Liver (tissue), 9 donors: ENCODE data around the gene ADGRV1. TPM values are rescaled to one million over a fixed set of nuclear protein-coding genes. Genes with fewer than 3 reads are reported as not detected.

Source experiments
- DNase-seq: peaks from one replicate; pipeline ENCODE4 v3.0.0-alpha.2; 2017; ENCODE audit warnings: low spot score
- H3K27ac ChIP-seq, 2 donors: one replicate each; pipeline ENCODE4 v1.7.0; 2013; ENCODE audit warnings: inconsistent platforms in 2 of 2, low read length in 2 of 2, control low read depth in 1 of 2, low read depth in 1 of 2, mild to moderate bottlenecking in 1 of 2
- H3K27me3 ChIP-seq, 4 donors: one replicate each; pipeline versions ENCODE4 v1.6.1 to v1.7.0; 2013; ENCODE audit warnings: low read length in 3 of 4, inconsistent platforms in 1 of 4, mild to moderate bottlenecking in 1 of 4, moderate library complexity in 1 of 4; ENCODE audit not compliant: control insufficient read depth in 4 of 4, insufficient read depth in 4 of 4
- H3K36me3 ChIP-seq, 4 donors: one replicate each; pipeline versions ENCODE4 v1.6.1 to v1.7.0; 2013; ENCODE audit warnings: low read length in 3 of 4, mild to moderate bottlenecking in 3 of 4, low read depth in 1 of 4, moderate library complexity in 1 of 4; ENCODE audit not compliant: control insufficient read depth in 4 of 4, insufficient read depth in 3 of 4
- H3K4me1 ChIP-seq, 4 donors: one replicate each; pipeline versions ENCODE4 v1.6.1 to v1.7.0; 2013; ENCODE audit warnings: low read length in 3 of 4, mild to moderate bottlenecking in 3 of 4, moderate library complexity in 1 of 4; ENCODE audit not compliant: control insufficient read depth in 4 of 4, insufficient read depth in 4 of 4
- H3K4me3 ChIP-seq, 3 donors: one replicate each; pipeline versions ENCODE4 v1.6.1 to v1.7.0; 2013; ENCODE audit warnings: low read length in 3 of 3, control low read depth in 1 of 3, low read depth in 1 of 3, mild to moderate bottlenecking in 1 of 3
- H3K9ac ChIP-seq, 2 donors: one replicate each; pipeline ENCODE4 v1.7.0; 2013; ENCODE audit warnings: low read length in 2 of 2, mild to moderate bottlenecking in 2 of 2, moderate library complexity in 2 of 2, control low read depth in 1 of 2, low read depth in 1 of 2
- H3K9me3 ChIP-seq, 4 donors: one replicate each; pipeline versions ENCODE4 v1.6.1 to v1.7.0; 2013; ENCODE audit warnings: low read length in 3 of 4; ENCODE audit not compliant: control insufficient read depth in 4 of 4
- ATF3 ChIP-seq: IDR thresholded peaks from 2 replicates; pipeline ENCODE4 v1.6.1; 2016; ENCODE audit warnings: antibody characterized with exemption
- CTCF ChIP-seq: fragments of 150-350 bp; IDR thresholded peaks from 2 replicates; pipeline ENCODE4 v1.5.1; 2017; ENCODE audit warnings: improper control_type of control experiment, low read depth, low read length; ENCODE audit not compliant: missing input control
- FOXA1 ChIP-seq: IDR thresholded peaks from 2 replicates; pipeline ENCODE4 v1.6.1; 2016; ENCODE audit warnings: antibody characterized with exemption
- FOXA2 ChIP-seq: IDR thresholded peaks from 2 replicates; pipeline ENCODE4 v1.6.1; 2016; ENCODE audit warnings: antibody characterized with exemption
- GABPA ChIP-seq, 2 donors: IDR thresholded peaks in 1 of 2; conservative IDR thresholded peaks in 1 of 2; 2 replicates each; pipeline ENCODE4 v1.6.1; 2016; ENCODE audit warnings: antibody characterized with exemption in 2 of 2, mild to moderate bottlenecking in 1 of 2, moderate library complexity in 1 of 2
- HNF4A ChIP-seq, 2 donors: conservative IDR thresholded peaks; 2 replicates each; pipeline ENCODE4 v1.6.1; 2016; ENCODE audit warnings: antibody characterized with exemption in 2 of 2, mild to moderate bottlenecking in 2 of 2
- HNF4G ChIP-seq: IDR thresholded peaks from 2 replicates; pipeline ENCODE4 v1.6.1; 2016; ENCODE audit warnings: antibody characterized with exemption
- JUND ChIP-seq, 2 donors: IDR thresholded peaks; 2 replicates each; pipeline ENCODE4 v1.6.1; 2016; ENCODE audit warnings: antibody characterized with exemption in 2 of 2
- MAX ChIP-seq: IDR thresholded peaks from 2 replicates; pipeline ENCODE4 v1.6.1; 2016; ENCODE audit warnings: antibody characterized with exemption
- NR2F2 ChIP-seq: IDR thresholded peaks from 2 replicates; pipeline ENCODE4 v1.6.1; 2016; ENCODE audit warnings: antibody characterized with exemption
- RAD21 ChIP-seq, 2 donors: IDR thresholded peaks; 2 replicates each; pipeline ENCODE4 v1.6.1; 2016; ENCODE audit warnings: antibody characterized with exemption in 2 of 2, mild to moderate bottlenecking in 2 of 2
- REST ChIP-seq: IDR thresholded peaks from 2 replicates; pipeline ENCODE4 v1.6.1; 2016; ENCODE audit warnings: antibody characterized with exemption, mild to moderate bottlenecking
- RXRA ChIP-seq, 2 donors: IDR thresholded peaks; 2 replicates each; pipeline ENCODE4 v1.6.1; 2017 to 2018; ENCODE audit warnings: antibody characterized with exemption in 2 of 2, mild to moderate bottlenecking in 1 of 2
- SP1 ChIP-seq: IDR thresholded peaks from 2 replicates; pipeline ENCODE4 v1.6.1; 2018; ENCODE audit warnings: antibody characterized with exemption, mild to moderate bottlenecking
- YY1 ChIP-seq: IDR thresholded peaks from 2 replicates; pipeline ENCODE4 v1.6.1; 2016; ENCODE audit warnings: antibody characterized with exemption, mild to moderate bottlenecking
- ZBTB33 ChIP-seq: IDR thresholded peaks from 2 replicates; pipeline ENCODE4 v1.6.1; 2016; ENCODE audit warnings: antibody characterized with exemption
- WGBS: extraction: QIAGEN DNeasy Blood & Tissue Kit; methylation state at CpG from one replicate; pipeline ENCODE4 v1.1.7; 2013; 5-methylcytosine and 5-hydroxymethylcytosine counted together
- polyA plus RNA-seq, 2 donors: library from polyadenylated mRNA; stranded (reverse) in 1 of 2; unstranded in 1 of 2; fragments of 200-250 nt in 1 of 2; fragments of >200 nt in 1 of 2; fragmentation: Nextera tagmentation in 1 of 2; extraction: Ambion mirVana in 1 of 2; gene quantifications; one replicate each; pipeline versions ENCODE4 v1.2.1 to v1.2.3, GENCODE V29; 2013 to 2015
- total RNA-seq, 2 donors: library from RNA; depleted of rRNA; stranded (reverse); fragments of >200 nt; gene quantifications; one replicate each; pipeline ENCODE4 v1.2.3, GENCODE V29; 2014
- donor health status: healthy.
- donor health status: healthy.
- donor health status: healthy.
- donor health status: healthy.
- donor health status: healthy.

The ADGRV1 gene
- total and polyA plus RNA-seq, 4 donors: 5.1 to 15.5 (median 9.6) TPM

- 73% methylated on average over 2 of the region's 2 CpGs for WGBS
- no peak overlapping the region for H3K9ac ChIP-seq
- DNase-seq: no peak
Observed at GRCh38 chr5:91114658-91115057, 556.1 kb downstream of the ADGRV1 start.

GRCh38 chr5:91118354-91118753 is 559.8 kb downstream of the ADGRV1 start:
- TF ChIP-seq SP1: no peak
- no peak for TF ChIP-seq ATF3
- TF ChIP-seq HNF4A (conservative IDR thresholded peaks at IDR 0.05): no peak
- TF ChIP-seq YY1: no peak
- TF ChIP-seq MAX: no peak
- TF ChIP-seq GABPA (IDR thresholded peaks at IDR 0.05 in 1 of 2, conservative IDR thresholded peaks at IDR 0.05 in 1 of 2): no peak
- no peak for TF ChIP-seq CTCF
- TF ChIP-seq FOXA1: no peak
- WGBS: 92% methylated on average over 3 of the region's 3 CpGs
- no peaks in the 10 kb centered on the region for H3K4me1 ChIP-seq
- H3K27me3 ChIP-seq: no peaks in the 10 kb centered on the region
- H3K36me3 ChIP-seq: no peaks in the 10 kb centered on the region
- DNase-seq: no peak
- H3K27ac ChIP-seq: no peak overlapping the region
- no peak overlapping the region for H3K4me3 ChIP-seq
- H3K9ac ChIP-seq: no peak overlapping the region
- no peaks in the 10 kb centered on the region for H3K9me3 ChIP-seq

More at GRCh38 chr5:91114658-91115057, 556.1 kb downstream of the ADGRV1 start:
- Histone ChIP-seq H3K27me3 (no peaks in the 10 kb centered on the region), H3K4me3 (no peak overlapping the region), H3K4me1 (no peaks in the 10 kb centered on the region), H3K36me3 (no peaks in the 10 kb centered on the region), H3K9me3 (no peaks in the 10 kb centered on the region), H3K27ac (peak overlapping the region in 1 of 2 donors; percentile 29)
- peak in 1 of 2 donors; percentile 8 for TF ChIP-seq RAD21 (IDR thresholded peaks at IDR 0.05)
- TF ChIP-seq RXRA (IDR thresholded peaks at IDR 0.05): peak in 1 of 2 donors; percentile 45
- no peak for TF ChIP-seq YY1

- H3K4me1 ChIP-seq: no peaks in the 10 kb centered on the region
- no peaks in the 10 kb centered on the region for H3K9me3 ChIP-seq
- no peaks in the 10 kb centered on the region for H3K36me3 ChIP-seq
- no peak overlapping the region for H3K27ac ChIP-seq
- no peaks in the 10 kb centered on the region for H3K27me3 ChIP-seq
- no peak for DNase-seq
- H3K9ac ChIP-seq: no peak overlapping the region
- no peak overlapping the region for H3K4me3 ChIP-seq
- no peak for TF ChIP-seq GABPA (IDR thresholded peaks at IDR 0.05 in 1 of 2, conservative IDR thresholded peaks at IDR 0.05 in 1 of 2)
- no peak for TF ChIP-seq MAX
- TF ChIP-seq RAD21 (IDR thresholded peaks at IDR 0.05): no peak
- no peak for TF ChIP-seq ZBTB33
- TF ChIP-seq JUND (IDR thresholded peaks at IDR 0.05): no peak
- TF ChIP-seq HNF4A (conservative IDR thresholded peaks at IDR 0.05): no peak
- TF ChIP-seq ATF3: no peak
- no peak for TF ChIP-seq HNF4G
- no peak for TF ChIP-seq RXRA (IDR thresholded peaks at IDR 0.05)
- TF ChIP-seq FOXA2: no peak
- TF ChIP-seq REST: no peak
- no peak for TF ChIP-seq NR2F2
- TF ChIP-seq FOXA1: no peak
- no peak for TF ChIP-seq SP1
Observed at GRCh38 chr5:91118796-91119195, 560.2 kb downstream of the ADGRV1 start.
